ENCODE measurements around the gene UBALD2. TPM values are rescaled to one million over a fixed set of nuclear protein-coding genes. Genes with fewer than 3 reads are reported as not detected.

UBALD2 gene
- total and polyA plus RNA-seq, 2 of the 13 experiments (the other 11 are each of a cell fraction or from before 2014, with no cell fraction given) = 3.3 to 89.7 TPM

DNA sequence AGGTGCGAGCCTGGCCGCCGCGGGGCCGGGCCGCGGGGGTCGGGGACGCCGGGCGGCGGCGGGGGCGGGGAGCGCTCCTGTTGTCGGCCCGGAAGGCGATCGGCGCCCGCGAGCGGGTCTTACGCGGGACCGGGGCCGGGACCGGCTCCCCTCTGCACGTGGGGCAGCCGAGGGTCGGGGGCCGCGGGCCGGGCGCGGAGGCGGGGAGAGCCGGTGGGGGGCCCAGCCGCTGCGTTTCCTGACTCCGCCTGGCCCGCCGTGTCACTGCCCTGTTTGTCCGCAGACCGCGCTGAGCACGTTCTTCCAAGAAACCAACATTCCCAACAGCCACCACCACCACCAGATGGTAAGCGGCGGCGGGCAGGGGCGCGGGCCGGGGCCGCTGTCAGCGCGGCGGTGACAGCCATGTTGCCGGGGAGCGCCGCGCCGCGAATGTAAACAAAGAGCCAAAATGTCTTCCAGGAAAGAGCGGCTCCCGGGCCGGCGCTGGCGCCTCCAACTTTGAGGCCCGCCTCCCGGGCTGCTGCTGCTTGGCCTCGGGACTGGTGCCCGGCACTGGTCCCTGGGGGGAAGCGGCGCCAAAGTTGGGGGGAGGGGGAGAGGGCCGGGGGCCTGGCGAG, 586 bp downstream of the UBALD2 start (continued):
- TF ChIP-seq ETV6 (CRISPR knock-in tag; conservative IDR thresholded peaks at IDR 0.05) (no peak), YY1 (IDR thresholded peaks at IDR 0.05; ENCODE audit: insufficient read depth, insufficient replicate concordance, low read depth, low read length) (peak; percentile 95), ZSCAN22 (CRISPR knock-in tag; IDR thresholded peaks at IDR 0.05) (no peak), ZNF331 (CRISPR knock-in tag; IDR thresholded peaks at IDR 0.05) (0 out of 2 replicates have a peak, but pooled peaks have one; percentile 30), ZNF292 (CRISPR knock-in tag; IDR thresholded peaks at IDR 0.05; ENCODE audit: borderline replicate concordance, low read depth) (no peak), NFIC (IDR thresholded peaks at IDR 0.05; ENCODE audit: low read length) (no peak), ATF7-NPFF (CRISPR knock-in tag; IDR thresholded peaks at IDR 0.05; ENCODE audit: low read depth) (0 out of 2 replicates have a peak, but pooled peaks have one; percentile 44), TBX3 (IDR thresholded peaks at IDR 0.05; ENCODE audit: borderline replicate concordance) (no peak), ZNF792 (CRISPR knock-in tag; IDR thresholded peaks at IDR 0.05) (no peak), MTERF4 (CRISPR knock-in tag; IDR thresholded peaks at IDR 0.05) (no peak), ISX (CRISPR knock-in tag; conservative IDR thresholded peaks at IDR 0.05) (no peak), STAG1 (CRISPR knock-in tag; IDR thresholded peaks at IDR 0.05) (no peak), ARNT2 (CRISPR knock-in tag; IDR thresholded peaks at IDR 0.05; ENCODE audit: low read depth) (peak; percentile 50; the same call in 1 of the 2 replicates), SRSF4 (IDR thresholded peaks at IDR 0.05; ENCODE audit: low read depth, low read length, poor library complexity, severe bottlenecking) (no peak), NR2F6 (IDR thresholded peaks at IDR 0.05) (no peak), NR2F6 (CRISPR knock-in tag; IDR thresholded peaks at IDR 0.05) (no peak), ZNF280B (CRISPR knock-in tag; IDR thresholded peaks at IDR 0.05; ENCODE audit: borderline replicate concordance) (no peak), NFIB (CRISPR knock-in tag; IDR thresholded peaks at IDR 0.05; ENCODE audit: borderline replicate concordance) (no peak), ZNF414 (CRISPR knock-in tag; IDR thresholded peaks at IDR 0.05) (no peak), TARDBP (CRISPR knock-in tag; IDR thresholded peaks at IDR 0.05) (no peak), HNRNPK (IDR thresholded peaks at IDR 0.05; ENCODE audit: low read depth, low read length, poor library complexity, severe bottlenecking) (peak; percentile 62), FOSL2 (CRISPR knock-in tag; IDR thresholded peaks at IDR 0.05) (no peak), ZNF207 (IDR thresholded peaks at IDR 0.05; ENCODE audit: borderline replicate concordance) (no peak), PHF8 (CRISPR knock-in tag; IDR thresholded peaks at IDR 0.05) (peak; percentile 54; the same call in 1 of the 2 replicates), CBX2 (IDR thresholded peaks at IDR 0.05; ENCODE audit: low read depth, low read length) (no peak), CBX2 (CRISPR knock-in tag; IDR thresholded peaks at IDR 0.05; ENCODE audit: low read depth) (no peak), MTF1 (CRISPR knock-in tag; IDR thresholded peaks at IDR 0.05) (no peak), BCL6 (CRISPR knock-in tag; IDR thresholded peaks at IDR 0.05) (peak; percentile 68), ZBTB26 (CRISPR knock-in tag; IDR thresholded peaks at IDR 0.05; ENCODE audit: borderline replicate concordance) (no peak)

Measured in HepG2 (cell line).